ENCODE results near the gene MYO3B. TPM values are rescaled to one million over a fixed set of nuclear protein-coding genes. Genes with fewer than 3 reads are reported as not detected.

Gene MYO3B
- total RNA-seq, 1 donor from 2014 or later = not detected

- no peaks in the 10 kb centered on the region for H3K9me3 Mint-ChIP-seq (ENCODE audit: low read depth)
- H3K27me3 Mint-ChIP-seq (ENCODE audit: low read depth) = no peaks in the 10 kb centered on the region
- H3K4me3 Mint-ChIP-seq (ENCODE audit: unreplicated experiment) = no peak overlapping the region
- no peak for DNase-seq (ENCODE audit: low spot score)
- TF ChIP-seq CTCF (IDR thresholded peaks at IDR 0.05) = no peak
- H3K4me1 Mint-ChIP-seq (ENCODE audit: low read depth) = peaks cover 6% of the 10 kb centered on the region
- H3K27ac Mint-ChIP-seq (ENCODE audit: unreplicated experiment) = no peak overlapping the region
- no peaks in the 10 kb centered on the region for H3K36me3 Mint-ChIP-seq (ENCODE audit: low read depth)
These were observed 35.4 kb upstream of the MYO3B start for GRCh38 chr2:170142502-170142901.

- H3K4me3 Mint-ChIP-seq (ENCODE audit: unreplicated experiment) = no peak overlapping the region
- peaks cover 6% of the 10 kb centered on the region for H3K4me1 Mint-ChIP-seq (ENCODE audit: low read depth)
- H3K27ac Mint-ChIP-seq (ENCODE audit: unreplicated experiment) = no peak overlapping the region
These were observed 34.8 kb upstream of the MYO3B start for GRCh38 chr2:170143045-170143717.

DNA sequence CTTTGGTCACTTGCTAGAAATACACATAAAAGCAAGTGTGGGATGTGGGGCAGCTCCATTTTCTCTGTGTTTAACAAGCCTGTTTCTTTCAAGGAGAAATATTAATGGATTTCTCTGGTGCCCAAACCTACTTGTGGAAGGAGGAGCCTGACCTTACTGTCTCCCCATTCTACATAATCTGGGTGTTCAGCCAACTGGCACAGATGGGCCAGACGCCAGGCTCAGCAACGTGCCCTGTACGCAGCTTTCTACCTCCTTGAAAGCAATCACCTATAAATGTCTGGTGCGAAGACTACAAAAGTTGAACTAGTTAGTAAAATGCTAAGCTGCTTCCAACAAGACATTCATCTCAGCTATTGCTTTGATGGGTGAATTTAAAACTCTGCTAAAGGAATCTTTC, 33.2 kb upstream of the MYO3B start:
- H3K36me3 Mint-ChIP-seq (ENCODE audit: low read depth) = no peaks in the 10 kb centered on the region
- no peak for DNase-seq (ENCODE audit: low spot score)
- H3K4me1 Mint-ChIP-seq (ENCODE audit: low read depth) = peaks cover 6% of the 10 kb centered on the region
- no peak for TF ChIP-seq CTCF (IDR thresholded peaks at IDR 0.05)
- H3K27ac Mint-ChIP-seq (ENCODE audit: unreplicated experiment) = no peak overlapping the region
- no peak overlapping the region for H3K4me3 Mint-ChIP-seq (ENCODE audit: unreplicated experiment)
- peaks cover 2% of the 10 kb centered on the region for H3K9me3 Mint-ChIP-seq (ENCODE audit: low read depth)
- H3K27me3 Mint-ChIP-seq (ENCODE audit: low read depth) = no peaks in the 10 kb centered on the region

More at GRCh38 chr2:170143045-170143717, 34.8 kb upstream of the MYO3B start:
- Mint-ChIP-seq H3K36me3 (ENCODE audit: low read depth) (no peaks in the 10 kb centered on the region), H3K27me3 (ENCODE audit: low read depth) (no peaks in the 10 kb centered on the region), H3K9me3 (ENCODE audit: low read depth) (peaks cover 2% of the 10 kb centered on the region)
- no peak for TF ChIP-seq CTCF (IDR thresholded peaks at IDR 0.05)
- DNase-seq (ENCODE audit: low spot score) = no peak

DNA sequence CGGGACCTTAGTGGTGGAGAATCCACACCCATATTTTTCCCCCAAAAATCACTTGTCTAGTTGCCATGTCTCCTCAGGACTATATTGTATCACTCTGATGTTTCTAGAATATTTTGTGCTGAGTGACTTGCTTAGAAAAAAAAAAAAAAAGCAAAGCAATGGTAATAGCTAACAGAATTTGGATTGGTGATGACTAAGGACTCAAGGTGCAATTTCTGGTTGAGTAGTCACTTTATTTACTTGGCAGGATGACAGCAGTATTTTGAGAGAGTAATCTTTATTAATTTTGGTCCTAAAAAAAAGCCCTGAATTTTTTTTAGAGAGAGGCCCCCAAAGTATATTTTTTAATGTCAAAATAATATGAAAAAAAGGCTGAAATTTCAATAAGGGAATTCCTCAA, 32.8 kb upstream of the MYO3B start:
- no peaks in the 10 kb centered on the region for H3K36me3 Mint-ChIP-seq (ENCODE audit: low read depth)
- no peak overlapping the region for H3K27ac Mint-ChIP-seq (ENCODE audit: unreplicated experiment)
- H3K27me3 Mint-ChIP-seq (ENCODE audit: low read depth) = no peaks in the 10 kb centered on the region
- peaks cover 2% of the 10 kb centered on the region for H3K9me3 Mint-ChIP-seq (ENCODE audit: low read depth)
- no peak overlapping the region for H3K4me3 Mint-ChIP-seq (ENCODE audit: unreplicated experiment)
- DNase-seq (ENCODE audit: low spot score) = no peak
- TF ChIP-seq CTCF (IDR thresholded peaks at IDR 0.05) = no peak
- peaks cover 6% of the 10 kb centered on the region for H3K4me1 Mint-ChIP-seq (ENCODE audit: low read depth)

DNA sequence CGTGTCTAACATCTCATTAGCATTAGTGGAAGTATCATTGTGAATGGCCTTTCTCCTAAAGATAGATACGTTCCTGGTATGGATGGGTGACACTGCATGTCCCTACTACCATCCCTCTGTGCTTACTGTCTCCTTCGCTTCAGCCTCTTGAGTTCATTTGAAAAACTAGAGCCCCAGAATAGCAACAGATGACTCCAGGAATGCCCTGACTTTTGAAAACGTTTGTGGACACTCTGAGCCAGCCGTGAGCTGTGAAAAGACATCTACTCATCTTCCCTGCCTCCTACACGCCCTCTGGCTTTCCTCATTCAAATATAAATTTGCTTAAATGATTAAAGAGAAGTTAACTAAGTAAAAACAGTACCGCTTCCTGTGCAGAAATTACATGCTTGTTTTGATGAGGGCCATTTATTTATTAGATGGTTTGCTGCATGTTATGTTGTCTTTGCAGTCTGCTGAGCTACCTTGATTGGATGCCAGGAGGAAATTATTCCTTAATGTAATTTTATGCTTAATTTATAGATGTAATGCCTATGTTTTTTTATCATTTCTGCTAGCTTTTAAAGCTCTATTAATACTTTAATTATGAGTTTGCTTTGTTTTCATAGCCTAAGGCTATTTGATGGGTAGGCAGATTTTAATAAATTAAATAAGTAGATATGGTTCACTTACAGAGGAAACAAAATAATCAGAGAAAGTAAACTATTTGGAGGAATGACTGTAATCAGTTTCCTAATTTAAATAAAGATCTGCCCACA, 32.1 kb upstream of the MYO3B start:
- H3K4me3 Mint-ChIP-seq (ENCODE audit: unreplicated experiment) = no peak overlapping the region
- H3K4me1 Mint-ChIP-seq (ENCODE audit: low read depth) = peaks cover 1% of the 10 kb centered on the region
- TF ChIP-seq CTCF (IDR thresholded peaks at IDR 0.05) = no peak
- no peaks in the 10 kb centered on the region for H3K36me3 Mint-ChIP-seq (ENCODE audit: low read depth)
- no peak overlapping the region for H3K27ac Mint-ChIP-seq (ENCODE audit: unreplicated experiment)
- DNase-seq (ENCODE audit: low spot score) = no peak
- peaks cover 2% of the 10 kb centered on the region for H3K9me3 Mint-ChIP-seq (ENCODE audit: low read depth)
- H3K27me3 Mint-ChIP-seq (ENCODE audit: low read depth) = no peaks in the 10 kb centered on the region

Data from chondrocyte (in vitro differentiated cells).